NCI-H1105 treated with DMSO at 0.1 percent for 48 hours (cell line): ENCODE data around the gene ADAM23.

Experiments
- DNase-seq: peaks from one replicate; lab custom pipeline; 2025; lab: John Stamatoyannopoulos, UW

ADAM23 gene

DNA sequence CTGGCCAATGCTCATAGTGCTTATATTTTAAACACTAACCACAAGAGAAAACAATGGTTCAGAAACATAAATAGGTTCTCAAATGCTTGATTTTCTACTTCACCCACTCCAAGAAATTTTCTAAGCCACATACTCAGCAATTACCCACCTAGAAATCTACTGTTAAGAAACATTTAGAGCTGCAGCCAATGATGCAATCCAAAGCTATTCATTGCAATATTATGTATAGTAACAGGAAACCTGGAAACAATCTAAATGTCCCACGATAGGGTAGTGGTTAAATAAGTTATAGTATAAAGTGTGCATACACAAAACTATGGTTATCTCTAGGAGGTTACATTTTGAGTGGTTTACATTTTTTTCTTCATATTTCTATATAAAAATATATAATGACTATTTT is 204.7 kb downstream of the ADAM23 start:
- DNase-seq: no peak

DNA sequence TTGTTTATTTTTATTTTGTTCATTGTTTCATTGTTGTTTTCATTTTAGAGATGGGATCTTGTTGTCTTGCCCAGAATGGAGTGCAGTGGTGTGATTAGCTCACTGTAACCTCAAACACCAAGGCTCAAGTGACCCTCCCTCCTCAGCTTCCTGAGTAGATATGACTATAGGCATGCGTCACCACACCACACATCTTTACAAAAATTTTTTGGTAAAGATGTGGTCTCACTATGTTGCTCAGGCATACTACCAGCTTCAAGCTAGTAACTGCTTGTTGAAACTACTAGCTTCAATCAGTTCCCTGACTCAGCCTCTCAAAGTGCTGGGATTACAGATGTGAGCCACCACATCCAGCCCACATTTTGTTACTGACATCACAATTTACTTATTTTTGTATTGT is 213.8 kb downstream of the ADAM23 start:
- no peak for DNase-seq

- no peak for DNase-seq
These were observed 221.9 kb downstream of the ADAM23 start for GRCh38 chr2:206665251-206665650.
